22Rv1 (cell line): Measurements from ENCODE around the gene BRDT.

ENCODE experiments used
- ZFX ChIP-seq: fragments of 450-650 bp; IDR thresholded peaks from 2 replicates; pipeline ENCODE4 v1.6.1; 2017; ENCODE audit warnings: antibody characterized with exemption, borderline replicate concordance
- TF ChIP-seq, protein P1 (sequence below): fragments of 450-650 bp; IDR thresholded peaks from 2 replicates; pipeline ENCODE4 v1.5.1; 2017; ENCODE audit warnings: mild to moderate bottlenecking

DNA sequence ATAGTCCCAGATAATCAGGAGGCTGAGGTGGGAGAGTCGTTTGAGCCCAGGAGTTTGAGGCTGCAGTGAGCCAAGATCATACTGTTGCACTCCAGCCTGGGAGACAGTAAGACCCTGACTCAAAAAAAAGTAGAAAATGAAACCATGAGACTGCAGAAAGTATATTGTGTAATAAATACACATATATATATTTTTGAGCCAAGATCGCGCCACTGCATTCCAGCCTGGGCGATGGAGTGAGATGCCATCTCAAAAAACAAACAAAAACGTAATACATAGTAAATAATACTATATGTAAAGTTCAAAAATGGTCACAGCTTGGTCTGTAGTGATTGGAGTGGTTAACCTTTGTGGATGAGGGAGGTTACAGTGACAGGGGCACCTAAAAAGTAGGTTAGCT is 9.7 kb downstream of the BRDT start:
- TF ChIP-seq, protein P1, sequence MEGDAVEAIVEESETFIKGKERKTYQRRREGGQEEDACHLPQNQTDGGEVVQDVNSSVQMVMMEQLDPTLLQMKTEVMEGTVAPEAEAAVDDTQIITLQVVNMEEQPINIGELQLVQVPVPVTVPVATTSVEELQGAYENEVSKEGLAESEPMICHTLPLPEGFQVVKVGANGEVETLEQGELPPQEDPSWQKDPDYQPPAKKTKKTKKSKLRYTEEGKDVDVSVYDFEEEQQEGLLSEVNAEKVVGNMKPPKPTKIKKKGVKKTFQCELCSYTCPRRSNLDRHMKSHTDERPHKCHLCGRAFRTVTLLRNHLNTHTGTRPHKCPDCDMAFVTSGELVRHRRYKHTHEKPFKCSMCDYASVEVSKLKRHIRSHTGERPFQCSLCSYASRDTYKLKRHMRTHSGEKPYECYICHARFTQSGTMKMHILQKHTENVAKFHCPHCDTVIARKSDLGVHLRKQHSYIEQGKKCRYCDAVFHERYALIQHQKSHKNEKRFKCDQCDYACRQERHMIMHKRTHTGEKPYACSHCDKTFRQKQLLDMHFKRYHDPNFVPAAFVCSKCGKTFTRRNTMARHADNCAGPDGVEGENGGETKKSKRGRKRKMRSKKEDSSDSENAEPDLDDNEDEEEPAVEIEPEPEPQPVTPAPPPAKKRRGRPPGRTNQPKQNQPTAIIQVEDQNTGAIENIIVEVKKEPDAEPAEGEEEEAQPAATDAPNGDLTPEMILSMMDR: no peak
- TF ChIP-seq ZFX: no peak
